ENCODE results near the gene NINL. TPM values are rescaled to one million over a fixed set of nuclear protein-coding genes. Genes with fewer than 3 reads are reported as not detected.

NINL gene
- total RNA-seq, 1 donor from 2014 or later: 1.8 TPM

- no peak for TF ChIP-seq CTCF (IDR thresholded peaks at IDR 0.05)
- ChIA-PET CTCF (no interaction called here), POLR2A (no interaction called here)
- DNase-seq (no peak), ATAC-seq (ENCODE audit: low read depth) (no peak)
- no peak overlapping the region for H3K27ac Mint-ChIP-seq
- intact Hi-C loops (cut with micrococcal nuclease): no loop called here
- H3K4me3 Mint-ChIP-seq: no peak overlapping the region
- no peaks in the 10 kb centered on the region for H3K9me3 Mint-ChIP-seq
- no peaks in the 10 kb centered on the region for H3K36me3 Mint-ChIP-seq (ENCODE audit: low read depth)
- H3K27me3 Mint-ChIP-seq: peaks cover 11% of the 10 kb centered on the region
- H3K4me1 Mint-ChIP-seq: no peaks in the 10 kb centered on the region
These were observed 8.4 kb downstream of the NINL start for GRCh38 chr20:25576783-25577530.

DNA sequence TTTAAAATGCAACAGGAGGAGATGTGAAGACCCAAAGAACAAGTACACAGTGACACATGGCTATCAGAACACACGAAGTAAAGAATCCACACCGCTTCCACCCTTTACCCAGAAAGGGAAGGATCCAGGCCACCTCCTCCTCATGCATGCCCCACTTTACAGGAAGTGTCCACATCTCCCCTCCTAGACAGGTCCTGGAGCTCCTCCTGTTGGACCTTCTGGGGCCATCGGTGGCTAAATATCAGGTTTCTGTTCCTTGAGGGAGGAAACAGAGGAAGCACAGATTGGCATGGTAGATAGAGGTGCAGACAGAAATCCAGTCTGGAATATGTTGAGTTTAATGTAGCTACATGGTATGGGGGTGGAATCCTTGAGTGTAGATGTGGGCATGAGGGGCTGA is 10.9 kb downstream of the NINL start:
- ATAC-seq (ENCODE audit: low read depth) (no peak), DNase-seq (no peak)
- Mint-ChIP-seq H3K27ac (no peak overlapping the region), H3K27me3 (peaks cover 3% of the 10 kb centered on the region), H3K9me3 (no peaks in the 10 kb centered on the region), H3K4me3 (no peak overlapping the region), H3K36me3 (ENCODE audit: low read depth) (no peaks in the 10 kb centered on the region), H3K4me1 (no peaks in the 10 kb centered on the region)
- ChIA-PET POLR2A (no interaction called here), CTCF (no interaction called here)
- no peak for TF ChIP-seq CTCF (IDR thresholded peaks at IDR 0.05)
- intact Hi-C loops (cut with micrococcal nuclease): no loop called here

- no peak overlapping the region for H3K4me3 Mint-ChIP-seq
- peaks cover 3% of the 10 kb centered on the region for H3K27me3 Mint-ChIP-seq
- TF ChIP-seq CTCF (IDR thresholded peaks at IDR 0.05): no peak
- no peaks in the 10 kb centered on the region for H3K9me3 Mint-ChIP-seq
- intact Hi-C loops (cut with micrococcal nuclease): no loop called here
- no peak overlapping the region for H3K27ac Mint-ChIP-seq
- no peaks in the 10 kb centered on the region for H3K36me3 Mint-ChIP-seq (ENCODE audit: low read depth)
- CTCF ChIA-PET: no interaction called here
- ATAC-seq (ENCODE audit: low read depth): no peak
- POLR2A ChIA-PET: no interaction called here
- no peak for DNase-seq
- H3K4me1 Mint-ChIP-seq: no peaks in the 10 kb centered on the region
These were observed 11.8 kb downstream of the NINL start for GRCh38 chr20:25573288-25574251.

- intact Hi-C loops (cut with micrococcal nuclease): no loop called here
- Mint-ChIP-seq H3K27ac (no peak overlapping the region), H3K4me1 (no peaks in the 10 kb centered on the region), H3K4me3 (no peak overlapping the region), H3K9me3 (no peaks in the 10 kb centered on the region), H3K27me3 (no peaks in the 10 kb centered on the region), H3K36me3 (ENCODE audit: low read depth) (no peaks in the 10 kb centered on the region)
- ChIA-PET CTCF (no interaction called here), POLR2A (no interaction called here)
- ATAC-seq (ENCODE audit: low read depth): no peak
- TF ChIP-seq CTCF (IDR thresholded peaks at IDR 0.05): no peak
- DNase-seq: no peak
These were observed 13.5 kb downstream of the NINL start for GRCh38 chr20:25571817-25572216.

- Mint-ChIP-seq H3K27me3 (no peaks in the 10 kb centered on the region), H3K4me3 (no peak overlapping the region), H3K9me3 (no peaks in the 10 kb centered on the region), H3K36me3 (ENCODE audit: low read depth) (no peaks in the 10 kb centered on the region), H3K4me1 (no peaks in the 10 kb centered on the region), H3K27ac (no peak overlapping the region)
- TF ChIP-seq CTCF (IDR thresholded peaks at IDR 0.05): no peak
- DNase-seq: no peak
- ChIA-PET CTCF (no interaction called here), POLR2A (no interaction called here)
- ATAC-seq (ENCODE audit: low read depth): no peak
- intact Hi-C loops (cut with micrococcal nuclease): no loop called here
These were observed 14.1 kb downstream of the NINL start for GRCh38 chr20:25571240-25571639.
